K562 (cell line): Measurements from ENCODE around the gene VDAC1. TPM values are rescaled to one million over a fixed set of nuclear protein-coding genes. Genes with fewer than 3 reads are reported as not detected.

Experiments used
- CC2D1A ChIP-seq: fragments of 450-650 bp; IDR thresholded peaks from 2 replicates; pipeline ENCODE4 v1.6.1; 2017; ENCODE audit warnings: mild to moderate bottlenecking
- FOSL1 ChIP-seq: fragments of 200-800 bp; sonication (Bioruptor generic); conservative IDR thresholded peaks from 2 replicates; pipeline ENCODE4 v1.6.1; 2016; ENCODE audit warnings: missing genetic modification characterization, missing compliant biosample characterization
- GABPB1 ChIP-seq: sonication (generic); formaldehyde crosslinking; IDR thresholded peaks from 2 replicates; pipeline ENCODE4 v1.8.0; 2022; ENCODE audit warnings: mild to moderate bottlenecking, missing genetic modification reagents
- HDAC8 ChIP-seq: fragments of 450-650 bp; IDR thresholded peaks from 2 replicates; pipeline ENCODE4 v1.6.1; 2016; ENCODE audit warnings: mild to moderate bottlenecking, missing genetic modification characterization, moderate library complexity, missing compliant biosample characterization
- HDGF ChIP-seq: fragments of 450-650 bp; IDR thresholded peaks from 2 replicates; pipeline ENCODE4 v1.6.1; 2016
- HES1 ChIP-seq: fragments of 450-650 bp; IDR thresholded peaks from 2 replicates; pipeline ENCODE4 v1.6.1; 2016; ENCODE audit warnings: low read depth, mild to moderate bottlenecking, moderate library complexity
- JUND ChIP-seq, 2 experiments: IDR thresholded peaks; 2 replicates in 1 of 2; 3 replicates in 1 of 2; pipeline ENCODE4 v1.6.1; 2011; ENCODE audit warnings: borderline replicate concordance in 2 of 2, low read depth in 2 of 2, low read length in 2 of 2, improper control_type of control experiment in 1 of 2, missing biosample characterization in 1 of 2, missing genetic modification characterization in 1 of 2, missing genetic modification reagents in 1 of 2
- KDM2B ChIP-seq: fragments of 250-450 bp; sonication (Bioruptor Pico); IDR thresholded peaks from 2 replicates; pipeline ENCODE4 v1.8.0; 2021; ENCODE audit warnings: mild to moderate bottlenecking, moderate library complexity
- NCOA2 ChIP-seq, 2 experiments: fragments of 450-650 bp; IDR thresholded peaks; 2 replicates each; pipeline ENCODE4 v1.6.1; 2018; ENCODE audit warnings: mild to moderate bottlenecking in 2 of 2, moderate library complexity in 1 of 2; ENCODE audit not compliant: partially characterized antibody in 2 of 2
- NR1H2 ChIP-seq: sonication (generic); formaldehyde crosslinking; IDR thresholded peaks from 2 replicates; pipeline ENCODE4 v1.4.0; 2020; ENCODE audit warnings: mild to moderate bottlenecking, missing genetic modification reagents
- PHF21A ChIP-seq: fragments of 450-650 bp; IDR thresholded peaks from 2 replicates; pipeline ENCODE4 v1.6.1; 2017; ENCODE audit warnings: low read depth, borderline replicate concordance
- PHTF2 ChIP-seq: fragments of 250-450 bp; sonication (Bioruptor Pico); IDR thresholded peaks from 2 replicates; pipeline ENCODE4 v1.5.0; 2021; ENCODE audit warnings: mild to moderate bottlenecking
- PREB ChIP-seq: sonication (generic); formaldehyde crosslinking; IDR thresholded peaks from 2 replicates; pipeline ENCODE4 v1.8.1; 2023; ENCODE audit warnings: mild to moderate bottlenecking, missing genetic modification reagents
- TAL1 ChIP-seq: fragments of 450-650 bp; IDR thresholded peaks from 2 replicates; pipeline ENCODE4 v1.6.1; 2016; ENCODE audit warnings: mild to moderate bottlenecking
- TCF7 ChIP-seq: sonication (generic); IDR thresholded peaks from 2 replicates; pipeline ENCODE4 v1.6.1; 2016; ENCODE audit warnings: antibody characterized with exemption, borderline replicate concordance
- USF1 ChIP-seq: sonication (generic); formaldehyde crosslinking; IDR thresholded peaks from 2 replicates; pipeline ENCODE4 v1.9.0; 2022; ENCODE audit warnings: mild to moderate bottlenecking, missing genetic modification reagents
- ZNF707 ChIP-seq: fragments of 250-450 bp; sonication (Bioruptor Pico); conservative IDR thresholded peaks from 2 replicates; pipeline ENCODE4 v1.8.0; 2022; ENCODE audit warnings: inconsistent platforms, mild to moderate bottlenecking, moderate library complexity
- ZNF780A ChIP-seq: fragments of 250-450 bp; sonication (Bioruptor Pico); IDR thresholded peaks from 2 replicates; pipeline ENCODE4 v1.5.0; 2021; ENCODE audit warnings: mild to moderate bottlenecking
- ZSCAN29 ChIP-seq: fragments of 450-650 bp; IDR thresholded peaks from 2 replicates; pipeline ENCODE4 v1.6.1; 2017
- polyA plus RNA-seq, 8 experiments: library from polyadenylated mRNA; depleted of rRNA in 4 of 8; stranded (reverse) in 5 of 8; unstranded in 3 of 8; fragments of >200 nt; fragmentation: Nextera tagmentation in 2 of 8; fragmentation: Illumina TruSeq in 1 of 8; extraction: Ambion mirVana in 2 of 8; extraction: Trizol in 1 of 8; gene quantifications; 2 replicates each; pipeline versions ENCODE4 v1.2.1 to v1.2.3, GENCODE V29; 2011 to 2014; ENCODE audit warnings: inconsistent platforms in 1 of 8, missing spikeins in 1 of 8
- total RNA-seq, 7 experiments: library from RNA; depleted of rRNA in 6 of 7; stranded (reverse); fragments of >200 nt in 6 of 7; fragmentation: Illumina TruSeq in 2 of 7; extraction: Trizol in 2 of 7; gene quantifications; 2 replicates each; pipeline versions ENCODE4 v1.2.1 to v1.2.3, GENCODE V29; 2011 to 2021; ENCODE audit warnings: low replicate concordance in 1 of 7
- TF ChIP-seq, protein P1 (sequence below), 2 experiments: fragments of 450-650 bp; conservative IDR thresholded peaks; 2 replicates each; pipeline ENCODE4 v1.6.1; 2017; ENCODE audit warnings: mild to moderate bottlenecking in 2 of 2, moderate library complexity in 2 of 2
- TF ChIP-seq, protein P2 (sequence below): sonication (generic); formaldehyde crosslinking; IDR thresholded peaks from 2 replicates; pipeline ENCODE4 v1.8.0; 2022; ENCODE audit warnings: mild to moderate bottlenecking, missing genetic modification reagents
- TF ChIP-seq, protein P3 (sequence below): fragments of 250-450 bp; sonication (Bioruptor Pico); IDR thresholded peaks from 2 replicates; pipeline ENCODE4 v1.8.0; 2021; ENCODE audit warnings: mild to moderate bottlenecking, moderate library complexity

Gene VDAC1
- total and polyA plus RNA-seq, 9 of the 15 experiments (the other 6 are each of a cell fraction or from before 2014, with no cell fraction given) = 168 to 366 (median 293) TPM

DNA sequence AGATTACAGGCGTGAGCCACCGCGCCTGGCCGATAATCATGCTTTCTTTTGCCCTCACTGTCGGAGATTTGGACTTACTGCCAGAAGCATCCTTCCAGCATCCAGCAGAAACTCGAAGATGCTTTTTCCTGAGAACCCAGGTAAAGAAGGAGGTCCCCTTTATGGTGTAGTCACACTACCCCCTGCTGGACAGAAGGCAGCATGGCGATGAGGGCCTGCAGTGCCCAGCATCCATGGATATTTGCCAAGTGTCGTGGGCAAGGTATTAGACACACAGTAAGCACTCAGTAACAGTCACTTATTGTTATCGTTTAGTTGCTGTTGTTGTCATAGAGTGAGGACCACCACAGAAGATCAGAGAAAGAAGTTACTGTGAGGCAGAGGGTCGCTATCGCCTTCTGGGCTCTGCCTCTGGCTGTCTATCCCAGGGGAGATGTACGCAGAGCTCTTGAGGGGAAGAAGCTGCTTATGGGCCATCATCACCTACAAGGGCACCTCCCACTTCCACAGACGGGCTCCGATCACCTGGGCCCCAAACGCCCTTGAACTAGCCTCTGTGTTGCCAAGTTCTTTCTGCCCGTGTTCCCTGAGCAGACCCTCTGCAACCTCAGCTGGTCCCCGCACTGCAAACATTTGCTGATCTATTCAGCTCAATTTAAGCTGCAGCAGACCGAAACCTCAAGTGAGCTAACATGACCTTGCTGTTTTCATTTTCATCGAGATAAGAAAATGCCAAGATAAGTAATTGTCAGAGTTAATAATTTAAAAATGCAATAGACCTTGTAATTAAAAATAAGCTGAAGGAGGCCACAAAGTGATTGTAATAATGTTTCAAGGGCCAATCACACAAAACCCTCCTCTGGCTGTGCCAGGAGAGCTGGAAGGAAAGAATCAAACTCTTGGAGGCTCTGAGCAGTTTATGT lies 60.3 kb downstream of the VDAC1 start (continued):
- TF ChIP-seq, protein P1, sequence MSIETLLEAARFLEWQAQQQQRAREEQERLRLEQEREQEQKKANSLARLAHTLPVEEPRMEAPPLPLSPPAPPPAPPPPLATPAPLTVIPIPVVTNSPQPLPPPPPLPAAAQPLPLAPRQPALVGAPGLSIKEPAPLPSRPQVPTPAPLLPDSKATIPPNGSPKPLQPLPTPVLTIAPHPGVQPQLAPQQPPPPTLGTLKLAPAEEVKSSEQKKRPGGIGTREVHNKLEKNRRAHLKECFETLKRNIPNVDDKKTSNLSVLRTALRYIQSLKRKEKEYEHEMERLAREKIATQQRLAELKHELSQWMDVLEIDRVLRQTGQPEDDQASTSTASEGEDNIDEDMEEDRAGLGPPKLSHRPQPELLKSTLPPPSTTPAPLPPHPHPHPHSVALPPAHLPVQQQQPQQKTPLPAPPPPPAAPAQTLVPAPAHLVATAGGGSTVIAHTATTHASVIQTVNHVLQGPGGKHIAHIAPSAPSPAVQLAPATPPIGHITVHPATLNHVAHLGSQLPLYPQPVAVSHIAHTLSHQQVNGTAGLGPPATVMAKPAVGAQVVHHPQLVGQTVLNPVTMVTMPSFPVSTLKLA (conservative IDR thresholded peaks at IDR 0.05) = no peak
- TF ChIP-seq NR1H2 (CRISPR knock-in tag) (no peak), TCF7 (no peak), CC2D1A (peak; percentile 77), USF1 (CRISPR knock-in tag) (no peak), GABPB1 (no peak), PHTF2 (no peak), JUND (IDR thresholded peaks at IDR 0.05; ENCODE audit: borderline replicate concordance, low read depth, low read length) (no peak), JUND (tag; IDR thresholded peaks at IDR 0.05; ENCODE audit: borderline replicate concordance, low read depth, low read length) (no peak), HDGF (0 out of 2 replicates have a peak, but pooled peaks have one; percentile 44), HES1 (no peak), TAL1 (no peak), NCOA2 (IDR thresholded peaks at IDR 0.05; ENCODE audit: partially characterized antibody in 2 of 2) (no peak), KDM2B (CRISPR knock-in tag) (no peak), PHF21A (no peak), ZNF707 (CRISPR knock-in tag) (no peak), ZNF780A (CRISPR knock-in tag) (no peak), ZSCAN29 (no peak), FOSL1 (no peak), PREB (no peak), HDAC8 (no peak)
- TF ChIP-seq, protein P2, sequence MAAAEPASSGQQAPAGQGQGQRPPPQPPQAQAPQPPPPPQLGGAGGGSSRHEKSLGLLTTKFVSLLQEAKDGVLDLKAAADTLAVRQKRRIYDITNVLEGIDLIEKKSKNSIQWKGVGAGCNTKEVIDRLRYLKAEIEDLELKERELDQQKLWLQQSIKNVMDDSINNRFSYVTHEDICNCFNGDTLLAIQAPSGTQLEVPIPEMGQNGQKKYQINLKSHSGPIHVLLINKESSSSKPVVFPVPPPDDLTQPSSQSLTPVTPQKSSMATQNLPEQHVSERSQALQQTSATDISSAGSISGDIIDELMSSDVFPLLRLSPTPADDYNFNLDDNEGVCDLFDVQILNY (CRISPR knock-in tag) = no peak
- TF ChIP-seq, protein P3, sequence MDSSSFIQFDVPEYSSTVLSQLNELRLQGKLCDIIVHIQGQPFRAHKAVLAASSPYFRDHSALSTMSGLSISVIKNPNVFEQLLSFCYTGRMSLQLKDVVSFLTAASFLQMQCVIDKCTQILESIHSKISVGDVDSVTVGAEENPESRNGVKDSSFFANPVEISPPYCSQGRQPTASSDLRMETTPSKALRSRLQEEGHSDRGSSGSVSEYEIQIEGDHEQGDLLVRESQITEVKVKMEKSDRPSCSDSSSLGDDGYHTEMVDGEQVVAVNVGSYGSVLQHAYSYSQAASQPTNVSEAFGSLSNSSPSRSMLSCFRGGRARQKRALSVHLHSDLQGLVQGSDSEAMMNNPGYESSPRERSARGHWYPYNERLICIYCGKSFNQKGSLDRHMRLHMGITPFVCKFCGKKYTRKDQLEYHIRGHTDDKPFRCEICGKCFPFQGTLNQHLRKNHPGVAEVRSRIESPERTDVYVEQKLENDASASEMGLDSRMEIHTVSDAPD = no peak
